HepG2 (cell line): ENCODE data around the gene SPSB2. TPM values are rescaled to one million over a fixed set of nuclear protein-coding genes. Genes with fewer than 3 reads are reported as not detected.

Experiments used
- ATRX ChIP-seq: sonication (generic); formaldehyde crosslinking; IDR thresholded peaks from 2 replicates; pipeline ENCODE4 v1.4.0; 2020; ENCODE audit warnings: missing genetic modification reagents, borderline replicate concordance
- HNRNPUL1 ChIP-seq: fragments of 200-400 bp; formaldehyde crosslinking; IDR thresholded peaks from 2 replicates; pipeline ENCODE4 v1.6.1; 2017; ENCODE audit warnings: low read depth, mild to moderate bottlenecking, low read length, moderate library complexity
- KDM5B ChIP-seq: sonication (generic); formaldehyde crosslinking; IDR thresholded peaks from 2 replicates; pipeline ENCODE4 v1.4.0; 2020; ENCODE audit warnings: missing genetic modification reagents, mild to moderate bottlenecking, borderline replicate concordance
- MED8 ChIP-seq: sonication (generic); formaldehyde crosslinking; IDR thresholded peaks from 2 replicates; pipeline ENCODE4 v1.8.1; 2023; ENCODE audit warnings: mild to moderate bottlenecking, missing genetic modification reagents; ENCODE audit not compliant: insufficient replicate concordance
- MXD3 ChIP-seq: IDR thresholded peaks from 2 replicates; pipeline ENCODE4 v1.6.1; 2016; ENCODE audit warnings: mild to moderate bottlenecking, missing biosample characterization, missing genetic modification reagents
- MZF1 ChIP-seq: sonication (generic); formaldehyde crosslinking; IDR thresholded peaks from 2 replicates; pipeline ENCODE4 v1.8.1; 2023; ENCODE audit warnings: mild to moderate bottlenecking, missing genetic modification reagents, borderline replicate concordance
- POLR2G ChIP-seq: fragments of 200-400 bp; formaldehyde crosslinking; IDR thresholded peaks from 2 replicates; pipeline ENCODE4 v1.6.1; 2018; ENCODE audit warnings: mild to moderate bottlenecking, low read depth, low read length, moderate library complexity
- SALL1 ChIP-seq: sonication (generic); formaldehyde crosslinking; IDR thresholded peaks from 2 replicates; pipeline ENCODE4 v1.8.0; 2022; ENCODE audit warnings: mild to moderate bottlenecking, missing genetic modification reagents
- SNAPC2 ChIP-seq: sonication (generic); formaldehyde crosslinking; IDR thresholded peaks from 2 replicates; pipeline ENCODE4 v1.8.1; 2022; ENCODE audit warnings: mild to moderate bottlenecking, missing genetic modification reagents
- THRA ChIP-seq: sonication (generic); formaldehyde crosslinking; IDR thresholded peaks from 2 replicates; pipeline ENCODE4 v1.4.0; 2020; ENCODE audit warnings: missing genetic modification reagents, borderline replicate concordance
- YEATS4 ChIP-seq: sonication (generic); formaldehyde crosslinking; IDR thresholded peaks from 2 replicates; pipeline ENCODE4 v1.4.0; 2020; ENCODE audit warnings: missing genetic modification reagents, borderline replicate concordance
- ZNF142 ChIP-seq: sonication (generic); formaldehyde crosslinking; IDR thresholded peaks from 2 replicates; pipeline ENCODE4 v1.4.0; 2020; ENCODE audit warnings: missing genetic modification reagents
- ZNF430 ChIP-seq: sonication (generic); formaldehyde crosslinking; IDR thresholded peaks from 2 replicates; pipeline ENCODE4 v1.9.0; 2021; ENCODE audit warnings: mild to moderate bottlenecking, missing genetic modification reagents
- ZNF558 ChIP-seq: sonication (generic); formaldehyde crosslinking; IDR thresholded peaks from 2 replicates; pipeline ENCODE4 v1.9.0; 2022; ENCODE audit warnings: mild to moderate bottlenecking, missing genetic modification reagents, borderline replicate concordance
- ZNF607 ChIP-seq: sonication (generic); formaldehyde crosslinking; IDR thresholded peaks from 2 replicates; pipeline ENCODE4 v1.5.1; 2020; ENCODE audit warnings: missing genetic modification reagents, mild to moderate bottlenecking, borderline replicate concordance
- ZNF83 ChIP-seq: sonication (generic); formaldehyde crosslinking; IDR thresholded peaks from 2 replicates; pipeline ENCODE4 v1.4.0; 2020; ENCODE audit warnings: missing genetic modification reagents, mild to moderate bottlenecking, borderline replicate concordance
- polyA plus RNA-seq, 8 experiments: library from polyadenylated mRNA; depleted of rRNA in 3 of 8; stranded (reverse) in 7 of 8; unstranded in 1 of 8; fragments of >200 nt; fragmentation: Illumina TruSeq in 4 of 8; extraction: Trizol in 4 of 8; gene quantifications; 2 replicates each; pipeline versions ENCODE4 v1.2.1 to v1.2.3, GENCODE V29; 2011 to 2016; ENCODE audit warnings: low read depth in 4 of 8, missing spikeins in 1 of 8, mixed read lengths in 1 of 8; ENCODE audit not compliant: insufficient read depth in 1 of 8
- total RNA-seq, 5 experiments: library from RNA; depleted of rRNA; stranded (reverse); fragments of >200 nt; fragmentation: Illumina TruSeq; extraction: Trizol; gene quantifications; 2 replicates each; pipeline ENCODE4 v1.2.3, GENCODE V29; 2016; ENCODE audit warnings: low read depth in 1 of 5
- TF ChIP-seq, protein P1 (sequence below): sonication (generic); formaldehyde crosslinking; IDR thresholded peaks from 2 replicates; pipeline ENCODE4; 2020; ENCODE audit warnings: missing genetic modification reagents, mild to moderate bottlenecking, borderline replicate concordance

The SPSB2 gene
- total and polyA plus RNA-seq, 2 of the 13 experiments (the other 11 are each of a cell fraction or from before 2014, with no cell fraction given), result 2.0 to 6.2 TPM

DNA sequence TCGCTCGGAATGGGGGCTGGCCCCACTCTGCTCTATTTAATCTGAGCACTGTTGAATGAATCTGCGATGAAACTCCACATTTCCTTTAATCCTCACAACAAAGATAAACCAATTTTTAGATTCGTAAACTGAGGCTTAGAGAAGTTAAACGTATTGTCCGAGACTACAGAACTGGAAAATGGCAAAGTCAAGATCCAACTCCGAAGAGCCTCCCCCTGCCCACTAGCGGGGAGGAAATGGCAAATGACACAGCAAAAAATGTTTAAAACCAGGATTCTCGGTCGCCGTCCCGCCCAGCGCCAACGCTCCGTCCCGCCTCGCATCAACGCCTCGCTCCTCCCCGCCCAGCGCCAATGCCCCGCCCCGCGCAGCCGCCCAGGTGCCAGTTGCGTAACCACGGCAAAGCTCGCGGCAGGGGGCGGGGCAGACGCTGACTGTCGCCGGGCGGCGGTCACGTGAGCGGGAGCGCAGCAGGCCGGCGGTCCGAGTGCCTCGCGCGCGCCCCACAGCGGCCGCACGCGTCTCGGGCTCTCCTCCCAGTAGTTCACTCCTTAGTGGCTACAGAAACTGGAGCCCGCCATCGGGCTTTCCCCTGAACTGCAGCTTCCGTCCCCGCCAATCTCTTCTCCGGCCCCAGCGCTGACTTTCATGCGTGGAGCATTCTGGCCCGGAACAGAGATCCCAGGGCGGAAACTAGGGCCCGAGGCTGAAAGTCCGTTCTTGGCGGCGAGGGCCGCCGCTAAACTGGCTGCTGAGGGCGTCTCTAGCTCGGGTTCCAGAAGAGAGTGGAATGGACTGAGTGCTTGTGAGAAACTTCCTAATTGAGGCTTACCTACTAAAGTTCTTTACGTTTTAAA lies 17.9 kb upstream of the SPSB2 start (continued):
- TF ChIP-seq ZNF142 (CRISPR knock-in tag) (peak; percentile 77; the same call in 1 of the 2 replicates), KDM5B (CRISPR knock-in tag) (peak; percentile 87; the same call in 1 of the 2 replicates), SNAPC2 (CRISPR knock-in tag) (peak; percentile 84; the same call in 1 of the 2 replicates), ATRX (CRISPR knock-in tag) (no peak), SALL1 (CRISPR knock-in tag) (peak; percentile 93), YEATS4 (peak; percentile 95), POLR2G (peak; percentile 85), MZF1 (no peak), MXD3 (CRISPR knock-in tag) (peak; percentile 73; the same call in 1 of the 2 replicates), ZNF430 (CRISPR knock-in tag) (peak; percentile 84), ZNF607 (peak; percentile 90; the same call in 1 of the 2 replicates), THRA (peak; percentile 43; the same call in 1 of the 2 replicates), ZNF558 (CRISPR knock-in tag) (0 out of 2 replicates have a peak, but pooled peaks have one; percentile 39), HNRNPUL1 (no peak), ZNF83 (CRISPR knock-in tag) (no peak), MED8 (CRISPR knock-in tag) (peak; percentile 74)
- TF ChIP-seq, protein P1, sequence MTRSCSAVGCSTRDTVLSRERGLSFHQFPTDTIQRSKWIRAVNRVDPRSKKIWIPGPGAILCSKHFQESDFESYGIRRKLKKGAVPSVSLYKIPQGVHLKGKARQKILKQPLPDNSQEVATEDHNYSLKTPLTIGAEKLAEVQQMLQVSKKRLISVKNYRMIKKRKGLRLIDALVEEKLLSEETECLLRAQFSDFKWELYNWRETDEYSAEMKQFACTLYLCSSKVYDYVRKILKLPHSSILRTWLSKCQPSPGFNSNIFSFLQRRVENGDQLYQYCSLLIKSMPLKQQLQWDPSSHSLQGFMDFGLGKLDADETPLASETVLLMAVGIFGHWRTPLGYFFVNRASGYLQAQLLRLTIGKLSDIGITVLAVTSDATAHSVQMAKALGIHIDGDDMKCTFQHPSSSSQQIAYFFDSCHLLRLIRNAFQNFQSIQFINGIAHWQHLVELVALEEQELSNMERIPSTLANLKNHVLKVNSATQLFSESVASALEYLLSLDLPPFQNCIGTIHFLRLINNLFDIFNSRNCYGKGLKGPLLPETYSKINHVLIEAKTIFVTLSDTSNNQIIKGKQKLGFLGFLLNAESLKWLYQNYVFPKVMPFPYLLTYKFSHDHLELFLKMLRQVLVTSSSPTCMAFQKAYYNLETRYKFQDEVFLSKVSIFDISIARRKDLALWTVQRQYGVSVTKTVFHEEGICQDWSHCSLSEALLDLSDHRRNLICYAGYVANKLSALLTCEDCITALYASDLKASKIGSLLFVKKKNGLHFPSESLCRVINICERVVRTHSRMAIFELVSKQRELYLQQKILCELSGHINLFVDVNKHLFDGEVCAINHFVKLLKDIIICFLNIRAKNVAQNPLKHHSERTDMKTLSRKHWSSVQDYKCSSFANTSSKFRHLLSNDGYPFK (CRISPR knock-in tag), result no peak
